Measurements from ENCODE around the gene DYNLT5. TPM values are rescaled to one million over a fixed set of nuclear protein-coding genes. Genes with fewer than 3 reads are reported as not detected.

Gene DYNLT5
- total RNA-seq, 1 donor from 2014 or later: 0.98 TPM

GRCh38 chr1:66768965-66769364, 16.7 kb downstream of the DYNLT5 start:
- H3K27me3 ChIP-seq: no peaks in the 10 kb centered on the region
- no peak for TF ChIP-seq POLR2A (IDR thresholded peaks at IDR 0.05)
- no peak for TF ChIP-seq POLR2AphosphoS5 (IDR thresholded peaks at IDR 0.05; ENCODE audit: insufficient read depth in 1 of 2, low read depth in 1 of 2)
- TF ChIP-seq CTCF (IDR thresholded peaks at IDR 0.05): no peak
- intact Hi-C loops (cut with DNase I): no loop called here

GRCh38 chr1:66769512-66770229, 17.4 kb downstream of the DYNLT5 start:
- Histone ChIP-seq H3K27me3 (no peaks in the 10 kb centered on the region), H3K27ac (no peak overlapping the region), H3K4me1 (no peaks in the 10 kb centered on the region), H3K9me3 (no peaks in the 10 kb centered on the region), H3K4me3 (no peak overlapping the region), H3K36me3 (no peaks in the 10 kb centered on the region)
- intact Hi-C loops (cut with DNase I): no loop called here
- no peak for DNase-seq (ENCODE audit: extremely low spot score in 2 of 2)
- no peak for TF ChIP-seq POLR2AphosphoS5 (IDR thresholded peaks at IDR 0.05; ENCODE audit: insufficient read depth in 1 of 2, low read depth in 1 of 2)
- TF ChIP-seq POLR2A (IDR thresholded peaks at IDR 0.05): no peak
- TF ChIP-seq CTCF (IDR thresholded peaks at IDR 0.05): no peak

More at GRCh38 chr1:66768965-66769364, 16.7 kb downstream of the DYNLT5 start:
- Histone ChIP-seq H3K9me3 (no peaks in the 10 kb centered on the region), H3K36me3 (no peaks in the 10 kb centered on the region), H3K4me1 (no peaks in the 10 kb centered on the region), H3K27ac (no peak overlapping the region), H3K4me3 (no peak overlapping the region)
- no peak for DNase-seq (ENCODE audit: extremely low spot score in 2 of 2)

GRCh38 chr1:66770240-66770639, 18.0 kb downstream of the DYNLT5 start:
- Histone ChIP-seq H3K27me3 (no peaks in the 10 kb centered on the region), H3K9me3 (no peaks in the 10 kb centered on the region), H3K27ac (no peak overlapping the region), H3K36me3 (no peaks in the 10 kb centered on the region), H3K4me3 (no peak overlapping the region), H3K4me1 (no peaks in the 10 kb centered on the region)
- DNase-seq (ENCODE audit: extremely low spot score in 2 of 2): no peak
- TF ChIP-seq POLR2A (IDR thresholded peaks at IDR 0.05): no peak
- no peak for TF ChIP-seq CTCF (IDR thresholded peaks at IDR 0.05)
- no peak for TF ChIP-seq POLR2AphosphoS5 (IDR thresholded peaks at IDR 0.05; ENCODE audit: insufficient read depth in 1 of 2, low read depth in 1 of 2)
- intact Hi-C loops (cut with DNase I): no loop called here

- no peak overlapping the region for H3K4me3 ChIP-seq
- no peaks in the 10 kb centered on the region for H3K9me3 ChIP-seq
- no peaks in the 10 kb centered on the region for H3K27me3 ChIP-seq
- no peak for DNase-seq (ENCODE audit: extremely low spot score in 2 of 2)
- intact Hi-C loops (cut with DNase I): no loop called here
- no peaks in the 10 kb centered on the region for H3K4me1 ChIP-seq
- TF ChIP-seq POLR2A (IDR thresholded peaks at IDR 0.05): no peak
- no peak for TF ChIP-seq POLR2AphosphoS5 (IDR thresholded peaks at IDR 0.05; ENCODE audit: insufficient read depth in 1 of 2, low read depth in 1 of 2)
- no peak for TF ChIP-seq CTCF (IDR thresholded peaks at IDR 0.05)
- no peaks in the 10 kb centered on the region for H3K36me3 ChIP-seq
- H3K27ac ChIP-seq: no peak overlapping the region
These were observed 18.4 kb downstream of the DYNLT5 start for GRCh38 chr1:66770694-66771093.

- H3K4me3 ChIP-seq: no peak overlapping the region
- no peaks in the 10 kb centered on the region for H3K9me3 ChIP-seq
- H3K27me3 ChIP-seq: no peaks in the 10 kb centered on the region
- no peak overlapping the region for H3K27ac ChIP-seq
- DNase-seq (ENCODE audit: extremely low spot score in 2 of 2): no peak
- intact Hi-C loops (cut with DNase I): no loop called here
- H3K36me3 ChIP-seq: no peaks in the 10 kb centered on the region
- TF ChIP-seq CTCF (IDR thresholded peaks at IDR 0.05) (no peak), POLR2AphosphoS5 (IDR thresholded peaks at IDR 0.05; ENCODE audit: insufficient read depth in 1 of 2, low read depth in 1 of 2) (no peak), POLR2A (IDR thresholded peaks at IDR 0.05) (no peak)
- H3K4me1 ChIP-seq: no peaks in the 10 kb centered on the region
These were observed 21.0 kb downstream of the DYNLT5 start for GRCh38 chr1:66773227-66773626.

Data from vagina (tissue), 2 donors.